Mononuclear cell (primary cell): ENCODE data around the gene SYCE1. TPM values are rescaled to one million over a fixed set of nuclear protein-coding genes. Genes with fewer than 3 reads are reported as not detected.
"Not testable (repeated sequence)": the region's sequence is repeated elsewhere in the genome, so short reads cannot be mapped to it uniquely, and the experiment has no call there.

Source experiments
- H3K27me3 ChIP-seq: 2 replicates; pipeline ENCODE4 v1.6.0; 2011; ENCODE audit warnings: low read length, control low read depth; ENCODE audit not compliant: insufficient read depth
- H3K4me1 ChIP-seq: 2 replicates; pipeline ENCODE4 v1.5.1; 2011; ENCODE audit warnings: mild to moderate bottlenecking, low read length, control low read depth; ENCODE audit not compliant: insufficient read depth
- H3K4me3 ChIP-seq: 2 replicates; pipeline ENCODE4 v1.5.1; 2011; ENCODE audit warnings: mild to moderate bottlenecking, low read length, moderate library complexity
- H3K9me3 ChIP-seq: 2 replicates; pipeline ENCODE4 v1.5.1; 2011; ENCODE audit warnings: low read depth, mild to moderate bottlenecking, control low read depth, low read length
- total RNA-seq: library from RNA; depleted of rRNA; stranded (reverse); fragments of >200 nt; gene quantifications from one replicate; pipeline ENCODE4 v1.2.3, GENCODE V29; 2012

The SYCE1 gene, protein sequence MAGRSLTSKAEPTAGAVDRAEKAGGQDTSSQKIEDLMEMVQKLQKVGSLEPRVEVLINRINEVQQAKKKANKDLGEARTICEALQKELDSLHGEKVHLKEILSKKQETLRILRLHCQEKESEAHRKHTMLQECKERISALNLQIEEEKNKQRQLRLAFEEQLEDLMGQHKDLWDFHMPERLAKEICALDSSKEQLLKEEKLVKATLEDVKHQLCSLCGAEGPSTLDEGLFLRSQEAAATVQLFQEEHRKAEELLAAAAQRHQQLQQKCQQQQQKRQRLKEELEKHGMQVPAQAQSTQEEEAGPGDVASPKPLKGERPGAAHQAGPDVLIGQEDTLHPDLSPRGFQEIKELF
- not detected for total RNA-seq

DNA sequence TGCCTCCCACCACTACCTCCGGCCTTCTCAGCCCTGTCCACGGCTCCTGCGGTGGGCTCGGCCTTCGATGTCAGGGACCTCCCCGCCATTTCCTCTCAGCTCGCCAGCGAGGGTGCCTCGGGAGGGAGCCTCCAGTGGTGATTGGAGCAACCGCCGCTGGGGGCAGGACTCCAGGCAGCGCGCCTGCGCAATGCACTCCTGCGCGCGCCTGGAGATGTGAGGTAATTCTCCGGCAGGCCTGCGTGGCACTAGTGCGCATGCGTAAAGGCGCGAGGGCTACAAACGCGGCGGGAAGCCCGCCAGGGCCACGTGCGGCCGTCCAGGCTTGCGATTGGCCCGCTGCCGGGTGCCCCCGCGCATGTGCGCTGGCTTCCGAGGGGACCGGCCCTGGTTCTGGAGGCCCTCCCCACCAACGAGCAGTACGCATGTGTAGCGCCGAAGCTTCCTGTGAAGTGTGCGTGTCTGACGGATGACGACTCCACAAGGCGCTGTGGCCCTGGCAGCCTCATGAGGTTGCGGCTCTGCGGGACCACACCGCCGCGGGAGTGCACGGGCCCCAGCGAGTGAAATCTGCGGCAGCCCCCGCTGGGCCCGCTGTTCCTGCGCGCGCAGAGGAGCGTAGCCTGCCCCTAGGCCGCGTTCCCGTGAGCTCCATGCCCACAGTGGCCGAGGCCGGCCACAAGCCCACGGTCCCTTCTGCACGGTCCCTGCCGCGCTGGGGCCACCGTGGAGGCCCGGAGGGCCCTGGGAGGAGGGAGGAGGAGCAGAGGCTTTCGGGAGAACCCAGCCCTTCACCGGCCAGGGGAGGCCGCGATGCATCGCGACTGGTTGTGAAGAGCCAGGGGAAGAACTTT is at the start of gene SYCE1:
TSS of gene SYCE1 (minus strand) at position 143 of the 854 bp plus-strand sequence. CDS start at position 89, 54 bp downstream.
- Histone ChIP-seq H3K9me3 (no peaks in the 10 kb centered on the region), H3K4me1 (no peaks in the 10 kb centered on the region), H3K4me3 (no peak within 1 kb of the TSS), H3K27me3 (no peaks in the 10 kb centered on the region)

DNA sequence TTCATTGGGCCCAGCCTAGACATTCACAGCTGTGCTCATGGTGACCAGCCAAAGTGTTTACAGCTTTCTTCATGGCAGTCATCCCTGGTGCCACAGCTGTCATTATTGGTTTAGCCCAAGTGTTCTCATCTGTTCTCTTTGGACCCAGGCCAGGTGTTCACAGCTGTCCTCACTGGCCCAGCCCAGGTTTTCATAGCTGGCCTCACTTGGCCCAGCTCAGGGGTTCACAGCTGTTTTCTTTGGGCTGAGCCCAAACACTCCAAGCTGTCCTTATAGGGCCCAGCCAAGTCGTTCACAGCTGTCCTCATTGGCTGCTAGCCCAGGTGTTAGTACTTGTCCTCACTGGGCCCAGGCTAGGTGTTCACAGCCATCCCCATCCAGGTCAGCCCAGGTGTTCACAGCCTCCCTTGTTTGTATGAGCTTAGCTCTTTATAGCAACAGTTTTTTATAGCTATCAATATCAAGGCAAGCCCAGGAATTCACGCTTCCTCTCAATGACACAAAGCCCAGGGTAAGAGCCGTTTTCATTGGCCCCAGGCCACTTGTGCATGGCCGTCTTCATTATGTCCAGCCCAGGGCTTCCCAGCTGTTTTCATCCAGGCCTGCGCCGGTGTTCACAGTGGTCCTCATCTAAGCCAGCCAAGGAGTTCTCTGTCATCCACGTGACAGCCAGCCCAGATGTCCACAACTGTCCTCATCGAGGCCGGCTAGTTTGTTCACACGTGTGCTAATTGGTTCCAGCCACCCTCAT is 49.6 kb upstream of the SYCE1 start:
- Histone ChIP-seq H3K4me3 (no peak overlapping the region), H3K9me3 (no peaks in the 10 kb centered on the region), H3K4me1 (no peaks in the 10 kb centered on the region), H3K27me3 (peaks cover 2% of the 10 kb centered on the region)

DNA sequence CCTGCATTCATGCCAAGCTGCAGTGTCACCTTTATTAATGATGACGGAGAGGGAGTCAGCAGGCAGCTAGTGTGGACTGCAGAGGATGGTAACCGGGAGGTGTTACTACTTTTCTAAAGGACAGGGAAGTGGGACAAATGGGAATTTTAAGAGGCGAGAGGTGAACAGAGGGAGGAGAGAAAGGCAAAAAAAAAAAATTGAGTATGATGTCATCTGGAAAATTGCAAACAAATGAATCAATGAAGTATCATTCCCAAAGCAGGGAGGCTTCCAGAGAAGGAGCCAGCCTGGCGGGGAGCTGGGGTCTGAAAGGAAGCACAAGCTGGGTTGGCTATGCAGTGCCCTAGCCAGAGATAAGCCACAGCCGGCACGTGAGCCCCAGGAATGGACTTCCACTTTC is 48.3 kb upstream of the SYCE1 start:
- H3K4me1 ChIP-seq, result no peaks in the 10 kb centered on the region
- H3K4me3 ChIP-seq, result no peak overlapping the region
- H3K27me3 ChIP-seq, result no peaks in the 10 kb centered on the region
- no peaks in the 10 kb centered on the region for H3K9me3 ChIP-seq

DNA sequence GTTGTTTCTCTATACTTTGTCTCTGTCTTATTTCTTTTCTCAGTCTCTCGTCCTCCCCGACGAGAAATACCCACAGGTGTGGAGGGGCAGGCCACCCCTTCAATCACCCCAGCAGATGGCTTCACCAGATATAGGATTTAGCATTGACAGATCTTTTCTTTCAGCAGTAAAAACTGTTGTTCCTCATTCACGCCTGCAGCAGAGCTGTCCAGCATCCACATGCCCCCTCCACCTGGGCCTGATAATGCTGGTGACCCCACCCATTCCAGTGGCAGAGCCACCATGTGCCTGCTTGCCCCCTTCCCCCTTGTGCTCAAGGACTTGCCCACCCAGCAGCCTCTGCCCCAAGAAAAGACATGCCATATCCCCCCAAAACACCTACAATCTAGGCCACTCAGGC is 45.7 kb upstream of the SYCE1 start:
- H3K27me3 ChIP-seq, result peaks cover 7% of the 10 kb centered on the region
- H3K4me1 ChIP-seq, result no peaks in the 10 kb centered on the region
- no peak overlapping the region for H3K4me3 ChIP-seq
- peaks cover 5% of the 10 kb centered on the region for H3K9me3 ChIP-seq

DNA sequence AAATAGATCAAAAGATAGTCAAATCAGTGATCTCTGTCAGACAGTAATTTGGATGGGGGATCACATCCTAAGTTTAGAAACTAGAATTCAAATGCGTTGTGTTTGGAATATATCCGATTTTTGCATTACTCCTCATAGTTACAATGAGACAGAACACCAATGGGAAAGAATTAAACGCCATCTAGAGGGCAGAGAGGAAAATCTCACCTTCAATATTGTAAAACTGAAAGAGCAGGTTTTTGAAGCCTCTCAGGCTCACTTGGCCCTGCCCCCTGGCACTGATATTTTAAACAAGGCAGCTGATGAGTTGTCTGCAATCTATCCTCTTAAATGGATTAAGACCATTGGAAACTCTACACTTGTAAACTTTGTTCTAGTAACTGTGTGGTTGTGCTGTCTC is 43.5 kb upstream of the SYCE1 start:
- Histone ChIP-seq H3K9me3 (peaks cover 5% of the 10 kb centered on the region), H3K4me1 (no peaks in the 10 kb centered on the region), H3K27me3 (peaks cover 7% of the 10 kb centered on the region), H3K4me3 (no peak overlapping the region)

DNA sequence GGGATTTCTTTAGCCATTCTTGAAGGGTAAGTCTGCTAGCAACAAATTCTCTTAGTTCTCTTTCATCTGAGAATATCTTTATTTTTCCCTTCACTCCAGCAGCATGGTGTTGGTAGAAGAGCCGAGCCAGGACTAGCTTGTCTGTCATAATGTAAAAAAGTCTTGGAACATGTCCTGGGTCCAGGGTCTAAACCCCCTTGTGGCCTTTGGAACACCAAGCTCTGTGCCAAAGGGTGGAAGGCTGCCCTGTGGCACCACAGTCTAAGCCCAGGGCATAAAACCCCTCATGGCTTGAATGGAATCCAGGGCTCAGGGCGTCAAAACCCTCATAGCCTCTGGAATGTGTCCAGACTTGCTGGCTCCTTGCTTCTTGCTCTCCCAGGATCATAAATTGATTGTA is 38.1 kb upstream of the SYCE1 start:
- not testable (repeated sequence) for H3K9me3 ChIP-seq, H3K4me3 ChIP-seq, H3K4me1 ChIP-seq, H3K27me3 ChIP-seq

DNA sequence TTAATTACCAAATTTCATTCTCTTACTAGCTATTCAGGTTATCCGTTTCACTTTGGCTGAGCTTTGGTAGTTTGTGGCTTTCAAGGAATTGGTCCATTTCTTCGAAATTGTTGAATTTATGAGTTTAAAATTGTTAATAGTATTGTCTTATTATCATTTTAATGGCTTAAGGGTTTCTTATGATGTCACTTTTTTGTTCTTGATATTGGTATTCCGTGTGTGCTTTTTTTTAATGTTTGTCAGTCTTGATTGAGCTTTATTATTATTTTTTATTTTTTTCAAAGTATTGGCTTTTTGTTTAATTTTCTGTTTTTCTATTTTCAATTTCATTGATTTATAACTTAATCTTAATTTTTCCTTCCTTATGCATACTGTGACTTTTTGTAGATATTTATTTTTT is 35.3 kb upstream of the SYCE1 start:
- H3K4me3 ChIP-seq, result no peak overlapping the region
- peaks cover 11% of the 10 kb centered on the region for H3K27me3 ChIP-seq
- H3K4me1 ChIP-seq, result no peaks in the 10 kb centered on the region

DNA sequence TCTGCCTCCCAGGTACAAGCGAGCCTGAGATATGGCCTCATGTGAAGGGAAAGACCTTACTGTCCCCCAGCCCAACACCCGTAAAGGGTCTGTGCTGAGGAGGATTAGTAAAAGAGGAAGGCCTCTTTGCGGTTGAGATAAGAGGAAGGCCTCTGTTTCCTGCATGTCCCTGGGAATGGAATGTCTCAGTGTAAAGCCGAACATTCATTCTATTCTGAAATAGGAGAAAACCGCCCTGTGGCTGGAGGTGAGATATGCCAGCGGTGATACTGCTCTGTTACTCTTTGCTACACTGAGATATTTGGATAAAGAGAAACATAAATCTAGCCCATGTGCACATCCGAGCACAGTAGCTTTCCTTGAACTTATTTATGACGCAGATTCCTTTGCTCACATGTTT is 34.5 kb upstream of the SYCE1 start:
- H3K9me3 ChIP-seq, H3K4me3 ChIP-seq, H3K4me1 ChIP-seq: not testable (repeated sequence)
- H3K27me3 ChIP-seq, result peaks cover 16% of the 10 kb centered on the region

More for the DNA sequence above, 35.3 kb upstream of the SYCE1 start:
- H3K9me3 ChIP-seq, result no peaks in the 10 kb centered on the region

DNA sequence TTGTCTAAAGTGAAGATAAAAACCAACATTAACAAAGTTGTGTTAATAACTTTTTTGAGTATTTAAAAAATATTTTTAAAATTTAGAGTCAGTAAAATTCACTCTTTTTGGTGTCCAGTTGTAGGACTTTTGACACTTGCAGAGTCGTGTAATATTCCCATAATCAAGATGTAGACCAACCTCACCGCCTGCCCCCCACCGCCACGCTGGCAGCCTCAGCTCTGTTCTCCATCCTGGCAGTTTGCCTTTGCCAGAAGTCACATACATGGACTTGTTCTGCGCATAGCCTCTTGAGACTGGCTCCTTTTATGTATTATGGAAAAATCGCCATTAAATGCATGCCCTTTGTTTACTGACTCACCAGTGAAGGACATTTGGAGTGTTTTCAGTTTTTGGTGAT is 27.3 kb upstream of the SYCE1 start:
- H3K4me1 ChIP-seq, result no peaks in the 10 kb centered on the region
- H3K27me3 ChIP-seq, result peaks cover 17% of the 10 kb centered on the region
- no peak overlapping the region for H3K4me3 ChIP-seq
- no peaks in the 10 kb centered on the region for H3K9me3 ChIP-seq

DNA sequence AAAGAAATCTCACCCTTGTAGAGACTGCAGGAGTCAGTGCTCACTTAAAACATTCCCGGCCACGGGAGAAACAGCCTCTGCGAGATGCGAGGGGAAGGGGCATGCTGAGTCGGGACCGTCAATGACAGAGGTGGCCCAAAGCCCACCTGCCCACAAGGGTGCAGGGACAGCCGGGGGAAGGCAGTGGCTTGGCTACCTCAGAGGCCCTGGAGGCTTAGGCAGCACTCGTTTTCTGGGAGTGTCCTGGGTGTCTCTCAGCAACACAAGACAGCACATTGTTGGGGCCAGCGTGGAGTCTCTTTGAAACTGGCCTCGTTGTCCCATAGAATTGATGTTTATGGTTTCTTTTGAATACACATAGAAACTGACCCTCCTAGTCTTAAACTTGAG is 25.6 kb upstream of the SYCE1 start:
- peaks cover 9% of the 10 kb centered on the region for H3K27me3 ChIP-seq
- no peaks in the 10 kb centered on the region for H3K4me1 ChIP-seq
- H3K9me3 ChIP-seq, result no peaks in the 10 kb centered on the region
- no peak overlapping the region for H3K4me3 ChIP-seq

DNA sequence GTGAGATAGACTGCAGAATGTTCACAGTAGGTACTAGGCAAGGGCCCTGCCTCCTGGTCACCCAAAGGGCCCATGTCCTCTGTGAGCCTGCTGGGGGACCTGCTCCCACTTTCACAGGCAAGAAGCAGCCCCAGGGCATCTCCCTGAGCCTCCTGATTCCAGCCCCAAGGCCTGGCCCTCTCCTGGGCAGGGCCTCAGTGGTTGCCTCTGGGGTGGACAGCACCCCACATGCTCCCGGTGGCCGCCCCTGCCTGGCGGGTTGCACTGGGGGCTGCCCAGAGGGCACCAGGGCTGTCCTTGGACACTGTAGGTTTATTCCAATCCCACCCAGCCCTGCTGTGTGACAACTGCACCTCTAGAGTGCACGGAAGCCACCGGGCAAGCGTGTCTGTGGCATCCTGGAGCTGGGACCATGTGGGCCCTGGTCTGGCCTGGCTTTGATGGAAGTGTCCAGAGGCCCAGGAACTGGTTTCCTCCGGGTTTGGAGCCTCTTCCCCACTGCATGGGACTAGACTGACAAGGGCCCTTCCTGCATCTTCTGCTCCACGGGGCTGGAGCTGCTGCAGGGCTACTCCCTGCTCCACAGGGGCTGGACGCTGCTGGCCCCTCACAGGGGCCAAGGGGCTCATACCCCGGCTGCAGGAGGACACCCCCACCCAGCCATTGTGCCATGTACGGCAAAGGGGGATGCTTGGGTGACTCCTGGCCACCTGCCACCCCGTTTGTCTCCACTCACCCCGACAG is 25.0 kb upstream of the SYCE1 start:
- H3K4me3 ChIP-seq, result no peak overlapping the region
- no peaks in the 10 kb centered on the region for H3K9me3 ChIP-seq
- H3K4me1 ChIP-seq, result no peaks in the 10 kb centered on the region
- H3K27me3 ChIP-seq, result peaks cover 6% of the 10 kb centered on the region

DNA sequence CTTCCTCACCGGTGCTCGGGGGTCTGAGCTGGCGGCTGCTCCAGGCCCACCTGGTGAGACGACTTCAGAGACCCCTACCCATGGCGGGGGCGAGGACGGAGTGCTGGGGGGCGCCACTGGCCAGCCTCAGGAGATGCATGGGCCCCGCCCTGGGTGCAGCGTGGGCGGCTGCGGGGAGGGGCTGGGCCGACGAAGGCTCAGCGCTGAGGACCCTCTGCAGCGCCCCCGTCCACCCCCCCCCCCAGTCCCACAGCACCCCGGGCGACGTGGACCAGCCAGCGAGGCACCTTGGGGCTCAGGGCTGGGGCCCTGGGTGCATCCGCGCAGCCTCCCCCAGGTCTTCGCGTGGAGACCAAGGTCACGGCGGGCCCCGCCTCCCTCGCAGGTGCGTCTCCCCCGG is 11.7 kb upstream of the SYCE1 start:
- H3K27me3 ChIP-seq, H3K4me3 ChIP-seq, H3K9me3 ChIP-seq, H3K4me1 ChIP-seq: not testable (repeated sequence)

DNA sequence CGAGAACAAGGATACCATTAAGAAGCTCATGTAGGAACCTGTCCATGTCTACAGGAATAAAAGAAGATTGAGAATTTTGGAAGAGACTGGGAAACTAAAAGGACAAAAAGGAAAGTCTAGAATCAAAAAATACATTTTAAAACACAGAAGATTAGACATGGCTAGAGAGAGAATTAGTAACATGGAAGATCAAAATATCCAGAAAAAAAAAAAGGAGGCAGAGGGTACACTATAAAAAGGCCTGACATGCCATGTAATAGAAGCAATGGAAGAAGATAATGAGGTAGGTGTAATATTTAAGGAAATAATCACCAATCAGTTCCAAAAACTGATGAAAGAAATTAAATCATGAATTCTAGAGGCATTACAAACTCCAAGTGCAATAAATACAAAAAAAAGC is 8.1 kb upstream of the SYCE1 start:
- not testable (repeated sequence) for H3K4me1 ChIP-seq, H3K4me3 ChIP-seq, H3K9me3 ChIP-seq, H3K27me3 ChIP-seq

DNA sequence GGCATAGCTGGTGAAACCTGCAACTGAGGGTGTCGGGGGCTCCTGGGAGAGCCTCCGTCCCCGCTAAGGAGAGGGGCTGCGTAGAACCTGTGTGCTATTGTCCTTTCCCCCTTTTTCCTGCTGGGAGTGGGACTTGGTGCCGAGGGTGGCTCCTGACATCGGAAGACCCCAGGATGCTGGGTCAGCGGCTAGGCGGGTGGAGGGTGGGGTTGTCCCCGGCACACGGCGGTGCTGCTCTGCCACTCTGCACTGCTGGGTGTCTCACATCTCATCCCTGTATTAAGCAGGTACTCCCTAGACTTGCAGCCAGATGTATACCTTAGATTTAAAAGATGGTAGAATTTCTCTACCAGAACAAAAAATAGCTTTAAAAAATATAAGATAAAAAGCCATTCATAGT is 6.7 kb upstream of the SYCE1 start:
- H3K4me1 ChIP-seq, H3K9me3 ChIP-seq, H3K27me3 ChIP-seq, H3K4me3 ChIP-seq: not testable (repeated sequence)

DNA sequence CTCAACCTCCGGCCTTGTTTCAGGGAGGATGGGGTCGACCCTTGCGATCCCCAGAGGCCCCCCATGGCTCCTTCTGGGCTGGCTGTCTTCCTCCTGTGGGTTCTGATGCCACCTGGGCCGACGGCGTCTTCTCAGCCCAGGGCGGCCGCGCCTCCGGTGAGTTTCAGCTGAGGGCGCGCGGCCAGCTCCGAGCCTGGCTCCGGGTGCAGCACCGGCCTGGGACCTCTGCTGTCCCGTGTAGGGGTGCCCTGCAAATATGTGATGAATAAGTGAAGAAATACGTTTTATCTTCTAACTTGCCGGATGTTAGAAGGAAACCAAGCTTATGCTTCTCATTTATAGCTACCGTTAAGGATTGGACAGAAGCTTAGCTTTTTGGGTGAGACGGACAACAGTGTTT is 4.4 kb upstream of the SYCE1 start:
- not testable (repeated sequence) for H3K4me3 ChIP-seq, H3K27me3 ChIP-seq, H3K9me3 ChIP-seq, H3K4me1 ChIP-seq
